NCI-H524 (cell line): ENCODE results near the gene UBE2Q1.

Experiments
- DNase-seq, 2 experiments: peaks; one replicate each; lab custom pipeline; 2025; lab: John Stamatoyannopoulos, UW

Gene UBE2Q1

DNA sequence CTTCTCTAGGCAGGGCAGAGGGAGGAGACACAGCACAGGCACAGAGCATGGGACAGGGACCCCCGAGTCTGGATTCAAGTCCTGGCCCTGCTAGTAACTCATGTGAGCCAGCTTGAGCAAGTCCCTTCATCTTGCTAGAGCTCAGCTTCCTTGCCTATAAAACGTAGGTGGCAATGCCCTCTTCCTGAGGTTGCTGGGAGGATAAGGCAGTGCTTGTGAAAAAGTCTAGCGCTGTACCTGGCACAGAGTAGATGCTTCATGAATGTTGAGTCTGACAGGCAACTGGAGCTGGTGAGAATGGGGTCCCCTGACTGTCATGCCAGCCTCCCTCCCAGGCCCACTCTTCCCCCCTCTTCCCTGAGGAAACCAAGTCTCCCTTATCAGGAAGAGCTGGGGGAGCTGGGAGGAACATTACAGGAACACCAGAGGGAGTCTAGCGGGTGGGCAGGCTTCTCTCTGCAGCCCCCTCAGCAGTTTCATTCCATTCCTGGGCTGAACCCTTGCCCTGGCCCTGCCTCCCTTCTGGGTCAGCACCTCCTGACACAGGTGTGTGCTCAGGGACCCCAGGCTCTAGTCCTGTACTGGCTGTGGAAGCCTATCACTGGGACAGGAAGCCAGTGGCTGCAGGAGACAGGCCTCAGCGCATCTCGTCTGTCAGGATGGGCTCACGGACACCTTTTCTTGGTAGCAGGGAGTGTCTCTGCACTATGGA lies 19.0 kb upstream of the UBE2Q1 start:
- DNase-seq = no peak

DNA sequence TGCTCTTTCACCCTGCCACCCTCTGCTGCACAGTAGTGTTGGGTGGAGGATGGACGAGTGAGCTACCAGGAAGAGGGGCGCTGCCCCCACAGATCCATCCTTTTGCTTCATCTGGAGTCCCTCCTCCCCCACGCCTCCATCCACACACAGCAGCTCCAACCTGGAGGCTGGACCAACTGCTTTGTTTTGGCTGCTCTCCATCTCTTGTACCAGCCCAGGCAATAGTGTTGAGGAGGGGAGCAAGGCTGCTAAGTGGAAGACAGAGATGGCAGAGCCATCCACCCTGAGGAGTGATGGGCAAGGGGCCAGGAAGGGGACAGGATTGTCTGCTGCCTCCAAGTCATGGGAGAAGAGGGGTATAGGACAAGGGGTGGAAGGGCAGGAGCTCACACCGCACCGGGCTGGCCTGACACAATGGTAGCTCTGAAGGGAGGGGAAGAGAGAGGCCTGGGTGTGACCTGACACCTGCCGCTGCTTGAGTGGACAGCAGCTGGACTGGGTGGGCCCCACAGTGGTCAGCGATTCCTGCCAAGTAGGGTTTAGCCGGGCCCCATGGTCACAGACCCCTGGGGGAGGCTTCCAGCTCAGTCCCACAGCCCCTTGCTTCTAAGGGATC lies 17.6 kb upstream of the UBE2Q1 start:
- DNase-seq = no peak

DNA sequence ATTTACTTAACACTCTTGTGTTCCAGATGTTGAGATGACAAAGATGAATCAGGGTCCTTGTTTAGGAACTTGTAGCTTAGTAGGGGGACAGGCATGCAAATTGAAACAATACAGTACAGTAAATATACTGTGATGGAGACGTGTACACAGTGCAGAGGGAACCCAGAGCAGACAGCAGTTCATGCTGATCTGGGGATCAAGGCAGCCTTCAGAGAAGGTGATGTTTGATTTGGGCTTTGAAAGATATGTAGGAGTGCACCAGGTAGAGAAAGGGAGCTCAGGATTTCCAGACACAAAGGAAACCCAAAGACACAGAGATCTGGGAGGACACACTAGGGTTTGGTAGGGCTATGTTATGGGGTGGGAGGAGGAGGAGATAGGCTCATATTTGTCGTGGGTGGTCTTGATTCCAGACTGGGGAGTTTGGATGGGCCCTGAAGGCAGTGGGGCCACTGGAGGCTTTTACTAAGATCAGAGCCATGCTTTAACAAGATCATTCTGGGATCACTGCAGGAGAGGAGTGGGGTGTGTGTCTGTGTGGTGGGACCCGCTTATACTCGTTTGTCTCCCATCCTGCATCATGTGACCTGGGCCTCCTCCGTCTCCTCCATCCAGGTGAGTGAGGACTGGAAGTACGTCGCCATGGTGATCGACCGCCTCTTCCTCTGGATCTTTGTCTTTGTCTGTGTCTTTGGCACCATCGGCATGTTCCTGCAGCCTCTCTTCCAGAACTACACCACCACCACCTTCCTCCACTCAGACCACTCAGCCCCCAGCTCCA lies 16.9 kb upstream of the UBE2Q1 start:
- no peak for DNase-seq

DNA sequence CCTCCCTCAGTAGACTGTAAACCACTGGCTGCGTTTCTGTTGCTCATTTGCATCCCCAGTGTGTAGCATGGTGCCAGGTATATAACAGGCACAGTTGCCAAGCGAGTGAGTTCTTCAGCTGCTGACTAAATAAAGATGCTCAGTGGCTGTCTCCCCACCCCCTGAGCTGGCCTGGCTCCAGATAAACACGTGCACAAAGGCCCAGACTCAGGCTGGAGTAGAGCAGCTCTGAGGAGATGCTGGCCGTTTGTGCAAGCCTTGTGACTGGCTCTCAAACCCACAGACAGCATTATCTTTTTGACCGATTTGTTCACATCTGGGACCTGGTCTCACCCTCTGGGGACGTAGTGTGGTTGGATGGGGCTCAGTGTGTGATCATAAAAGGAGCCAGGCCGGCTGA lies 16.3 kb upstream of the UBE2Q1 start:
- DNase-seq = no peak

DNA sequence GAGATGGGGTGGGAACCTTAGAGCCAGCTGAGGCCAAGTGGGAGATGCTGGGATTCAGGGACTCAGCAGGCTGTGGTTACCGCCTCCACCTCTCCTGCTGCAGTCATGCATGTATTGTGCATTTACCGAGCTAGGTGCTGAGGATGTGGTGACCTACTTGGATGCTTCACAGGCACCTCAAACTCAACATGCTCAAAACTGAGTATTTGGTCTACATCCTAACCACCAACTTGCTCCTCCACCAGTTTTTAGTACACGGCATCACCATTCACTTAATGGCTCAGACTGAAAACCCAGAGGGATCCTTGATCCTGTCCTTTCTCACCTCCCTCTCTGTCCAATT lies 14.7 kb upstream of the UBE2Q1 start:
- DNase-seq = no peak

DNA sequence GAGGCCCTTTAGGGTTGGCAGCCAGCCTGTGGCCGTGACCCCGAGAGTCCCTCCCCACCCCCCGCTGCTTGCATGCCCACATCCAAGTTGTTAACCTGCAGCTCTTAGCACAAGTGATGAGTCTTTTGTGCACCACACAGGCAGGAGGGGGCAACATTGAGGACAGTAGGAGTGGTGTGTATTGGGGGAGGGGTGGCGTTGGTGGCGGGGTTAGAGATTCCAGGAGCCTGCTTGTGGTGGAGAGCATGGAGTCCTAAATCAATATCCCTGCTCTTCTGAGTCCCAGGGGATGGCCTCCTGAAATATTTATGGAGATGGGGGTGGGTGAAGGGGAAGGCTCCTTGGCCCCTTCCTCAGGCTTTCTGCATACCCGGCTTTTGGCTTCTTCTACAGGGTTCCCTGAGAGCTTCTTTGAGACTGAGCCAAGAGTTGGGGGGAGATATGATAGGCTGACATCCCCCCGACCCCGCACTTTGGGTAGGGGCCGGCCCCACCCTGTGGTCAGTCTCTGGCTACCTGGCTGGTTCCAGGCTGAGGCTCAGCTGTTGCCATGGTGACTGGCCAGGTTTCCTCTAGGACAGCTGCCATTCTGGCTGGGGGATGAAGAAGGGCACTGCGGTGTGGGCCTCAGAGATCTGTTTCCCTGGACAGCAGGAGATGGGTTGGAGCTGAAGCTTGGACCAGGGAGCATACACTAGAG lies 14.2 kb upstream of the UBE2Q1 start:
- DNase-seq = no peak

DNA sequence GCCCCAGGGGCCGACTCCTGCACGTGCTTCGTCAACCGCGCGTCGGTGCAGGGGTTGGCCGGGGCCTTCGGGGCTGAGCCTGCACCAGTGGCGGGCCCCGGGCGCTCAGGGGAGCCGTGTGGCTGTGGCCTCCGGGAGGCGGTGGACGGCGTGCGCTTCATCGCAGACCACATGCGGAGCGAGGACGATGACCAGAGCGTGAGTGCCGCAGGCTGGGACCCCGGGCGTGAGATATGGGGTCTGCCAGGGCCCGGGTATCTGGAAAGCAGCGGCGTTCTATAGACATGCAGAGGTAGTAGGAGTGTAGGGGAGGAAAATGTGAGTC lies 13.5 kb upstream of the UBE2Q1 start:
- DNase-seq = no peak

DNA sequence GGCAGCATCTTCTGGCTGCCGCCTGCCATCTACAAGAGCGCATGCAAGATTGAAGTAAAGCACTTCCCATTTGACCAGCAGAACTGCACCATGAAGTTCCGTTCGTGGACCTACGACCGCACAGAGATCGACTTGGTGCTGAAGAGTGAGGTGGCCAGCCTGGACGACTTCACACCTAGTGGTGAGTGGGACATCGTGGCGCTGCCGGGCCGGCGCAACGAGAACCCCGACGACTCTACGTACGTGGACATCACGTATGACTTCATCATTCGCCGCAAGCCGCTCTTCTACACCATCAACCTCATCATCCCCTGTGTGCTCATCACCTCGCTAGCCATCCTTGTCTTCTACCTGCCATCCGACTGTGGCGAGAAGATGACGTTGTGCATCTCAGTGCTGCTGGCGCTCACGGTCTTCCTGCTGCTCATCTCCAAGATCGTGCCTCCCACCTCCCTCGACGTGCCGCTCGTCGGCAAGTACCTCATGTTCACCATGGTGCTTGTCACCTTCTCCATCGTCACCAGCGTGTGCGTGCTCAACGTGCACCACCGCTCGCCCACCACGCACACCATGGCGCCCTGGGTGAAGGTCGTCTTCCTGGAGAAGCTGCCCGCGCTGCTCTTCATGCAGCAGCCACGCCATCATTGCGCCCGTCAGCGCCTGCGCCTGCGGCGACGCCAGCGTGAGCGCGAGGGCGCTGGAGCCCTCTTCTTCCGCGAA lies 12.9 kb upstream of the UBE2Q1 start:
- DNase-seq = no peak

DNA sequence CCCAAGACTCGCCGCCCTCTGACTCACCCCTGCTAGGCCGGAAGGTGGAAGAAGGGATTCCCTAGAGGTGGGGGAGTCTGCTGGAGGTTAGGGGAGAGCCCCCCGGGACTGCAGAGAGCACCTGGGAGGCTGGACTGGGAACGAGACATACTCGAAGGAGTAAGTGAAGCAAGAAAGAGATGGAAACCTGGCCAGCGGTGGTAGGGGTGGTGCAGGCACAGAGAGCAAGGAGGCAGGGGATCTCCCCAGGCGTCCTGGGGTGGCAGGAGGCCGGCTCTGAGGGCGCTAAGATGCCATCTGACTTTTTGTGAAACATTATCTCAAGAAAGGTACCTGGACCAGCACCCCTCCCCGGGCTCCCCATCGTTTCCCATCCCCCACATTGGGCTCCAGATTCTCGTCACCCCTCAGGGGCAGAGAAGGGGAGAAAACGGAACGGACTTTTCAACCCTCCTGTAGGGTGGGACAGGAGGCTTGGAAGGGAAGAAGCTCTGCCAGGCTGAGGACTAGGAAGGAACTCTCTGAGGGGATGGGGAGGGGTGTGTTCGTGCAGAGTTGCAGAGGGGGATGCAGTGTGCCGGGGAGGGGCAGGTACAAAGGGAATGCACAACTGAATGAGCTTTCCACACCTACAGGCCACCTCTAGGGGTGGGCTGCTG lies 9.8 kb upstream of the UBE2Q1 start:
- DNase-seq = no peak

DNA sequence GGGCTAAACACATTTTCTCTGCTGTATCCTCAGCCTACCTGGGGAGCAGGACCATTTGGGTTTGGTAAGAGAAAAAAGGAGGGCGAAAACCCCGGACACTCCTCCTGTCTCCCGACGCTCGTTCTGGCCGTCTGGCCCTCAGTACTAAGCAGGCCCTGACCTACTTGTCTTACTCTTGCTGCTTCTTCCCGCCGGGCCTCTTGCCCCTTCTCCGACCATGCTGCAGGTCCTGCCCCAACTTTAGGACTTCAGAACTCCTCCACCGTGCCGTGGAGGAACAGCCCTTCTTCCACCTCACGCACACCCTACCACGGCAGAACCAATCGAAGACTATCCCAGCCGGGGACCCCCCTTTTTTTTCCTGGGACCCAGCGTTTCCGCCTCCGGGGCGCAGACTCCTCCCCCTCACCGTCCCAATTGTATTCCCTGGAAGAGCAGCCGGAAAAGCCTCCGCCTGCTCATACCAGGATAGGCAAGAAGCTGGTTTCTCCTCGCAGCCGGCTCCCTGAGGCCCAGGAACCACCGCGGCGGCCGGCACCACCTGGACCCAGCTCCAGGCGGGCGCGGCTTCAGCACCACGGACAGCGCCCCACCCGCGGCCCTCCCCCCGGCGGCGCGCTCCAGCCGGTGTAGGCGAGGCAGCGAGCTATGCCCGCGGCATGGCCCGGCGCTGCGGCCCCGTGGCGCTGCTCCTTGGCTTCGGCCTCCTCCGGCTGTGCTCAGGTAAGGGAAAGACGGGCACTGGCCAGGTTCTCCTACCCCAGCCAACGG lies 9.1 kb upstream of the UBE2Q1 start, which contains the start of gene CHRNB2:
CHRNB2 (plus strand) TSS at position 393 of the 771 bp plus-strand sequence; CDS start at position 660, 267 bp downstream.
- peak; percentile 70 to 77 for DNase-seq

DNA sequence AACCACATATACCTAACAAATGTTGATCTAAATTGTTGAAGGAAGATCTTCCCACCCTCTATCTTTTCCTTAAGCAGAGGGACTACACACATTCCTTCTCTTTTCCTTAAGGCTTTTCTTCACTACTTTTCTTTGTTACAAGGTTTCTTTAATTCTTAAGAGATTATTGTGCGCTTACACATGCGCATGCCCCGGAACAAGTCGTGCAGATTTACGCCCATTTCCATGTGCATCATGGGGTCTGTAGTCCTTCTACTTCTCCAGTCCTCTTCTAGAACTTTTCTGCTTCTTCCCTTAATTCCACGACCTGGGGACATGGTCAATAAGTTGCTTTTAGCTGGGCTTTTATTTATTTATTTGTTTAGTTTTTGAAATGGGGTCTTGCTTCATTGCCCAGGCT lies 7.4 kb upstream of the UBE2Q1 start:
- DNase-seq = no peak

DNA sequence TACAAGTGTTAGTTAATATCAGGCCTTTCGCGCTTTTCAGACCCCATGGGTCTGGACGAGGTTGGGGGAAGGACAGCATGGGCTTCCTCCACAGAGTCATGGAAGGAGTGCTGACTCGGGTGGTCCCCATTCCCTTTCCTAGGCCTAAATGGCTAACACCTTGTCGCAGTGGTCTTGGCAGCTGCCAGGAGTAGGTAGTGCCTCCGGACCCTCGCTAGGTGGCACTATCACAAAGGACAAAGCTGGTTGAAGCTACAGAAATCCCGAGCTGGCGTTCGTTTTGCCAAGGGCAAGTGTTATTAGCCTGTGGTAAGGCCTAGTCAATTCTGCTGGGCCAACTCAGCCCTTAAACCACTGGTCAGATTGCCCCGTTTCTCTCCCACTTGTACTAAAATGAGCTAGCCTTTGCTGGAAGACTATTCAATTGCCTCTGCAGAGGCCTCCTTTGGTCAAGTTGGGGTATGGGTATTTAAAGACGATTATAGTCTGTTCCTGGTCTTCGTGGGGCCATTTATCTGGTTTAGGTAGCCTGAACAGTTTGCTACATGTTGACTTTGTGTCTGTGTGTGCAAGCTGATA lies 1.1 kb upstream of the UBE2Q1 start:
- peak; percentile 91 to 92 for DNase-seq

DNA sequence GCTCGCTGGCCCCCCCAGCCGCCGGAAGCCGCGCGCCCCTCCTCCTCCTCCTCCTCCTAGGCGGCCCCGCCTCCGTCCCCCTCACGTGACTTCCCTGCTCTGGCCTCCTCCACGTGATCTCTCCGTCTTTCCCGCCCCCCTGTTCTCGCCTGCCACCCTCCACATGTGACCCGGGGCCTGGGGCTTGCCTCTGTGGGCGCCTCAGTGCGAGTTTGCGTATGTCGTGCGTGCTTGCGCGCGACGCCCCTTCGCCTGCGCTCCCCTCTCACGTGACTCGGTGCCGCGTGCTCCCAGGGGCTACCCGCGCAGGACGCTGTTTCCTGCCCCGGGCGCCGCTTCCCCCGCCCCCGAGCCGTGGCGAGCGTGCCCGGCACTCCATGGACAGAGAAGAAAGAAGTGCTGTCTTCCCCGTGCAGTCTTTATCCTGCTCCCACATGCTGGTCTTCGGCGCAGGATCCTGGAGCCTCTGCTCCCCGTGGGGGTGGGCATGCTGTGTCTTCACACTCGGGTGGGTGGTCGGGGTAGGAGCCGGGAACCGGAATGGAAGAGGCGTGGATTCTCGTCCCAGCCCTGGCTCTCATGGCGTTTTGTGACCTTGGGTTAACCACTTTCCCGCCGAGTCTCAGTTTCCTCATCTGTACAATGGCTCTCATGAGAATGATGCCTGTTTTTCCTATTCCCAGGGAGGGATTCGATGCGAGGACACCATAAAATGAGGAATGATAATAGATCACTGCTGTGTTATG lies 431 bp upstream of the UBE2Q1 start:
- DNase-seq = peak; percentile 93 to 98

DNA sequence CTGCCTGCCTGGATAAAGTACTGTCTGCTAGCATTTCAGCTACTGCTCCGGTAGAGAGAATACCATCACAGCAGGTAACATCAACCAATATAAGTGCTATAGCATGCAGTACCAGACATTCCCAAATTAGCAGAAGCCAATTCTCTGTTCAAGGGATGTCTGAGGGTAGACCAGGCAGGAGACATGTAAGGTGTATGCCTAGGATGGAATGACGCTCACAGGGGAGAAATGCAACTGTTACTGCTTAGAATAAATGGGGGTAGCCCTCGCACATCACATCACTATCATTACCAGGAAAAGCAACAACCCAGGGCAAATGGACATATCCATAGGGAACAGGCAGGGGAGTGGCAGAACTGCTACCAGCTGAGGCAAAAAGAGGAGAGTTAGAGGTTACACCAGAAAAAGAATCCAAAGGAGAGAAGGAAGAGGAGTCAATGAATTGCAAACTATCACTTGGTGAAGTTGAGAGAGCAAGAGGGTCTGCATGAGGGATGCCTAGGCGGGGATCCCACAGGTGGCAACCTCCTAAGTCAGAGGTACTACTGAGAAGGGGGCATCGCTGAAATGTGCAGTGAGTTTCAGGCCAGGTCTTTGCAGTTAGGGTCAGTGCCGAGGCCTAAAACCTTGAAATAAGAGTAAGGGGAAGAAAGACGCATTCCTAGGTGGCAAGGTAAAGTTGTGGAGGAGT lies 1.1 kb downstream of the UBE2Q1 start:
- DNase-seq = no peak

DNA sequence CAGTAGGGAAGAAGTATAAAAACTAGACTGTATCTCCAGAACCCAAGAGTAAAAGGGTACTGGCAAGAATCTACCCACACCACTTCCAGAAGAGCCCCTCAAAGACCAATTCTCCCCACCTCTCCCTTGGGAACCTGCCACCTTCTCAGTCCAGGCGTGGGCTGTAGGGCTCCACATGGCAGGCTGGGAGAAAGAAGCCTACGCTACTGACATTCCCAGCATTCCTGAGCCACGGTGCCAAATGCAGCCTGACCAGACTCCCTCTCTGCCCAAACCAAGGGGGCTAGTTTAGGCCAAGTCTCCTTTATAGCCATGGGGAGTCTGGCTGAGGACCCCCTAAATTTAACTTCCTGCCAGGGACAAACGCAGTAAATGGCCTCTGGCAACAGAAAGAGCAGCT lies 2.0 kb downstream of the UBE2Q1 start:
- no peak for DNase-seq

DNA sequence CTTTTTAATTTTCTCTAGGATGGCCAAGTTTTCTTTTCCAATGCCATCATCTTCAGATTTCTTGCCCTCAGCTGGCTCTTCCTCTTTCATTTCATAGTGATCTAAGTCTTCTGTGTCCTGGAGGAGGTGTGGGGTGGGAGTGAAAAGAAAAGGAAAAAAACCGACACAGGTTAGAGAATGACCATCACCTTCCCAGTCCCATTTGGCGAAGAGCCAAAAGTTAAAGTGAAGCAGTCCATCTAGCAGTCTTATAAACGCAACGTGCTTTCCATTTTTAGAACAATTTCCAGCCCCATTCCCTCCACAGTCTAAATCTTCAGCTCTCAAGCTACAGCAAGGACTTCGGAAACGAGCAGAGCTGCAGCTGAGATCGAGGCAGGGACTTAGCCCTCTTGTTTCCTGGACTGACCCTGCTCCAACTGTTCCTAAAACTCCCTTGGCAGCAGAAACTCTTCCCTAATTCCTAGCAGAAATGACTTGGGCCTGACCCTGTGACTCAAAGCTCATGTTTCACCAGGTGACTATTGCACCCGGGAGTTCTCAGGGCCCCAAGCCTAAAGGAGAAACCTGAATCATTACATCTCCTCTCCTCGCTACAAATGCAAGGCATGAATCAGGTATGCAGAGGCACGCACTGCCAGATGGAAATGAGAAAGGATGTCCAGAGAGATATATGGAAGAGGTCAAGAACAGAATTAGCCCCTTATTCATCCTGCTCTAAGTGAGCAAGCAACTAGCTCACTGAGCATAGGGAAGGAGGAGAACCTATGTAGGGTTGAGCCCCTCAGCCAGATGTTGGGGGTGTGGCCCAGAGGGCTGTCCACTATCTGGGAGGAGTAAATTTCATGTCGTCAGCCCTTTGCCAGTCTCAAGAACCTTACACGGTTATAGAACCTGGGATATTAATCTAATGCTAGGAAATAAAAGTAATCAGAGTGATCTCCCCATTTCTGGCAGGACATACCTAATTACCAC lies 5.1 kb downstream of the UBE2Q1 start:
- no peak for DNase-seq

DNA sequence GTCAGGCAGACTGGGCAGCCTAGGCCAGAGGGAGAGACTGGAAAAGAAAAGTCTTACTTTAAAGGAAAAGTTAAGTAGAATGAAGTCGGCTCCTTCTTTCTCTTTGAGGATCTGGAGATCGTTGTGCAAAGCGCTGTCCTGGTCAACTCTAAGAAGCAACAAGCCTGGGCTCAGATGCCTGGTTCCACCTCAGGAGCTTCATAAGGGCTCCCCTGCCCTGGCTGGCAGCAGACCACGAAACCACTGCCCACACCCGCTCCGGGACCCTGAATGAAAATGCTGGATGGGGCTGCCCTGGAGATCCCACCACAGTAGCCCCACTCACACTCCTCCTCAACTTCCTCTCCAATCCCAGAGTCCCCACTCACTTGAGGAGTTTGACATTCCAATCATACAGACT lies 6.4 kb downstream of the UBE2Q1 start:
- no peak for DNase-seq

DNA sequence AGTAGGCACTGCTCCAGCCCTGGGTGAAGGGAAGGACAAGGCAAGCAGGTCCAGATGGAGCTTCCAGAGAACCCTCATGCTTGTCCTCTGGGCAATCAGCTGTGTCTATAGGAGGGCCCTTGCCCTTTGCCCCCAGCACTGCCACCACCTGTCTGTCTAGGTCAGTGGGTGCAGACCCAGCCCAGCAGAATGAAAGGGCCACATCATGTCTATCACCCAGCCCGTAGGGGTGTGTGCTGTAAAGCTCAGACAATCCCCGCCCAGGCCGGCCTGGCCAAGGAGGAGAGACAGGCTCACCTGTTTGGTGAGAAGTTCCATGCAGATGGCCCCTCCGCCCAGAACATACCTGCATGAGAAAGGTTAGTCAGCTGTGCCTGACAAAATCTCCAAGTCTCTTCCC lies 7.0 kb downstream of the UBE2Q1 start:
- no peak for DNase-seq
